GM13977 (cell line): Measurements from ENCODE around the gene ZXDC.

Experiments used
- DNase-seq: peaks from one replicate; pipeline ENCODE4 v3.0.0; 2012; ENCODE audit warnings: low spot score
- CTCF ChIP-seq: IDR thresholded peaks from 2 replicates; pipeline ENCODE4 v1.5.1; 2012; ENCODE audit warnings: mild to moderate bottlenecking, control low read depth; ENCODE audit not compliant: insufficient read depth; ENCODE audit errors: extremely low read depth, missing control alignments
- in situ Hi-C: fragments of 300-500 bp; cut with MboI; formaldehyde crosslinking; loops from one replicate; pipeline ENCODE4 v1.12.0; 2022; ENCODE audit warnings: low sequenced_read_pairs, low pct_unique_long_range_greater_than_20kb, mixed read lengths, inconsistent platforms; ENCODE audit not compliant: unreplicated experiment

ZXDC gene

GRCh38 chr3:126497956-126498355 lies 22.3 kb upstream of the ZXDC start:
- TF ChIP-seq CTCF: no peak
- in situ Hi-C loops: no loop called here
- DNase-seq: no peak

- no peak for DNase-seq
- in situ Hi-C loops: no loop called here
- no peak for TF ChIP-seq CTCF
These were observed 21.5 kb upstream of the ZXDC start for GRCh38 chr3:126496894-126497850.

- in situ Hi-C loops: no loop called here
- DNase-seq: no peak
- no peak for TF ChIP-seq CTCF
These were observed 20.1 kb upstream of the ZXDC start for GRCh38 chr3:126495786-126496185.

- in situ Hi-C loops: no loop called here
- TF ChIP-seq CTCF: no peak
- no peak for DNase-seq
These were observed 19.2 kb upstream of the ZXDC start for GRCh38 chr3:126494970-126495230.

GRCh38 chr3:126494204-126494969 lies 18.7 kb upstream of the ZXDC start:
- no peak for DNase-seq
- in situ Hi-C loops: no loop called here
- no peak for TF ChIP-seq CTCF

- TF ChIP-seq CTCF: no peak
- in situ Hi-C loops: no loop called here
- DNase-seq: no peak
These were observed 18.0 kb upstream of the ZXDC start for GRCh38 chr3:126493739-126494138.
